ENCODE measurements around the gene MTCH1. TPM values are rescaled to one million over a fixed set of nuclear protein-coding genes. Genes with fewer than 3 reads are reported as not detected.

The MTCH1 gene
- total RNA-seq, result 119 and 145 TPM in 2 replicates

DNA sequence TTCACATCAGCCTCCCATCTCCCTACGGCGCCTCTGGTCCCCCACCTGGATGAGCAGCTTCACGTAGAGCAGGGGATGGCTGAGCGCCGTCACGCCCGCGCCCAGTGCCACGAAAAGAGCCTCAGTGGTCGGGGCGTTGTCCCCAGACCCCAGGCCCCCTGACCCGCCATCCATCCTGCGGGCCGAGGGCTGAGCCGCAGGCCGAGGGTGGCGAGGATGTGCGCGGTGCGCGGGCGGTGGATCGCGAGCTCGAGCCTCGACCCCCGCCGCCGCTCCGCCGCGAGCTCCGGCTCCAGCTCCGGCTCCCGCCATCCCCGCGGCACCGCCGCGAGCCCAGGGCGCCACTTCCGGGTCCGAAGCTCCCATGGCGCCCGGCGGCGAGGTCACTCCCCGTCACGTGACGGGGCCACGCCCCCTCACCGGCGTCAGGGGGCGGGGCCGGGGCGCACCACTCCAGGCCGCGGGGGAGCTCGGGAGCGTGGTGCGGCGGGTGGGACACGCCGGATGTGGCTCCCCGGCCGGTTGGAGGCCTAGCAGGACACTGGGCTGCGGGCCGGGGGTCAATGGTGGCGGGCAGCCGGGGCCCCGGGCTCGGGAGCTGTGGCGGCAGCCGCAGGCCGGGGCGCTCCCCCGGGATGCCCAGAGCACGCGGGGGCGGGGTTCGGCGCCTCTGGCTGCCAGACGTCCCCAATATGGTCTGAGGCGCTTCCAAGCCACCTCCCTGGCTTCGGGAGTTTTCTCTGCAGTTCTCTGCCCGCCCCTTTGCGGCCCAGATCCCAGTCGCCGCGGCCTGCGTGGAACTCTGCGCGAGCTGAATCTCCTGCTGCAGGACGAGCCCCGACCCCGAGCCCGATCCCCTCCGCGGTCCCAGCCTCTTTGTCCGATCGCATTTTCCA is at the start of gene MTCH1:
Gene MTCH1, minus strand, starts transcription at position 389 of the 896 bp plus-strand sequence. Its CDS starts 23 bp downstream, at position 366.

GRCh38 chr6:37005061-37005810 is 19.2 kb upstream of the MTCH1 start, which contains the start of gene FGD2:
TSS of gene FGD2 (plus strand) at chr6:37005655. CDS start at chr6:37005818, 163 bp downstream.

DNA sequence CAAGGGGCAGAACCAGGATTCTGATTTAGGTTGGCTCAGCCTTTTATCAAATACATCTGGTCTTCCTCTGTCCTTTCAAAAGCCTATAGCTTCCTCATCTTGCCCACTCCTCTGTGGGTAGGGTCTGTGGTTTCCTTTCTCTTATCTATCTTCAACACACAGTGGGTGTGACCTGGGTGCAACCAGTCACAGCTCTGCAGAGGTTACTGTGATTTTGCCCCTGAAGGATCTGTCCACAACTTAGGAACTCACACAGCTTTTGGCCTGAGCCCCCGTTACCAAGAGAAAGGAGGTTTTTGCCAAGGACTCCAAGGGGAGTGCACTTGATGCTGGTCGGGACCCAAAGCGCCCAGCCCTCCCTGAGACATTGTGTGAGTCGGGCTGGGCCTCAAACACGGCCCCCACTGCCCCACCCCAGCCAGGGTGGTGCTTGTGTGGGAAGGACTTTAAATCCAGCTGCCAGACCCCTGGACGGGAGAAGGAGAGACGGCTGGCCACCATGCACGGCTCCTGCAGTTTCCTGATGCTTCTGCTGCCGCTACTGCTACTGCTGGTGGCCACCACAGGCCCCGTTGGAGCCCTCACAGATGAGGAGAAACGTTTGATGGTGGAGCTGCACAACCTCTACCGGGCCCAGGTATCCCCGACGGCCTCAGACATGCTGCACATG is 31.6 kb downstream of the MTCH1 start, which contains the start of gene PI16:
Gene PI16, plus strand, starts transcription at position 477 of the 670 bp plus-strand sequence. Its CDS starts 23 bp downstream, at position 500.

Other genes with a start within 250 kb of the MTCH1 start
- under 0.01 TPM in 1 of 2 replicates, not detected in the other for gene CPNE5, start 146.8 kb downstream of the MTCH1 start, total RNA-seq
- 34.7 and 39.0 TPM in 2 replicates for gene PPIL1, start 111.4 kb downstream of the MTCH1 start, total RNA-seq
- gene C6orf89, start 100.2 kb downstream of the MTCH1 start, total RNA-seq, result 20.2 and 44.7 TPM in 2 replicates
- gene PI16, start 31.5 kb downstream of the MTCH1 start, total RNA-seq, result not detected in 2 replicates
- gene FGD2, start 19.5 kb upstream of the MTCH1 start, total RNA-seq, result under 0.01 and 0.07 TPM in 2 replicates
- gene PIM1, start 184.0 kb upstream of the MTCH1 start, total RNA-seq, result 50.2 and 51.4 TPM in 2 replicates